ENCODE measurements around the gene TRPM7. TPM values are rescaled to one million over a fixed set of nuclear protein-coding genes. Genes with fewer than 3 reads are reported as not detected.
"Not testable (repeated sequence)": the region's sequence is repeated elsewhere in the genome, so short reads cannot be mapped to it uniquely, and the experiment has no call there.

TRPM7 gene
- total RNA-seq, 1 experiment from 2014 or later, result 40.2 TPM

- no peak for DNase-seq (ENCODE audit: extremely low read depth, low read depth)
Measured at GRCh38 chr15:50590288-50590687, 96.3 kb downstream of the TRPM7 start.

GRCh38 chr15:50577492-50577891 lies 109.1 kb downstream of the TRPM7 start:
- DNase-seq (ENCODE audit: extremely low read depth, low read depth), result no peak

GRCh38 chr15:50576166-50576565 lies 110.4 kb downstream of the TRPM7 start:
- peak; percentile 6 for DNase-seq (ENCODE audit: extremely low read depth, low read depth)

GRCh38 chr15:50573842-50574241 lies 112.8 kb downstream of the TRPM7 start:
- not testable (repeated sequence) for DNase-seq (ENCODE audit: extremely low read depth, low read depth)

DNA sequence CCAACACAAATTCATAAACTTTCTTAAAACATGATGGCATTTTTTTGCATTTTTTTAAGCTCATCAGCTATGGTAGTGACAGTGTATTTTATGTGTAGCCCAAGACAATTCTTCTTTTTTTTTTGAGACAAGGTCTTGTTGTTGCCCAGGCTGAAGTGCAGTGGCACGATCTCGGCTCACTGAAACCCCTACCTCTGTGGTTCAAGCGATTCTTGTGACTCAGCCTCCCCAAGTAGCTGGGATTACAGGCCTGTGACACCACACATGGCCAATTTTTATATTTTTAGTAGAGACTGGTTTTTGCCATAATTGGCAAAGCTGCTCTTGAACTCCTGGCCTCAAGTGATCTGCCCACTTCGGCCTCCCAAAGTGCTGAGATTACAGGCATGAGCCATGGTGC lies 122.8 kb downstream of the TRPM7 start:
- DNase-seq (ENCODE audit: extremely low read depth, low read depth), result no peak

- no peak for DNase-seq (ENCODE audit: extremely low read depth, low read depth)
Measured at GRCh38 chr15:50562735-50563640, 123.6 kb downstream of the TRPM7 start.

GRCh38 chr15:50558012-50558411 lies 128.6 kb downstream of the TRPM7 start:
- no peak for DNase-seq (ENCODE audit: extremely low read depth, low read depth)

DNA sequence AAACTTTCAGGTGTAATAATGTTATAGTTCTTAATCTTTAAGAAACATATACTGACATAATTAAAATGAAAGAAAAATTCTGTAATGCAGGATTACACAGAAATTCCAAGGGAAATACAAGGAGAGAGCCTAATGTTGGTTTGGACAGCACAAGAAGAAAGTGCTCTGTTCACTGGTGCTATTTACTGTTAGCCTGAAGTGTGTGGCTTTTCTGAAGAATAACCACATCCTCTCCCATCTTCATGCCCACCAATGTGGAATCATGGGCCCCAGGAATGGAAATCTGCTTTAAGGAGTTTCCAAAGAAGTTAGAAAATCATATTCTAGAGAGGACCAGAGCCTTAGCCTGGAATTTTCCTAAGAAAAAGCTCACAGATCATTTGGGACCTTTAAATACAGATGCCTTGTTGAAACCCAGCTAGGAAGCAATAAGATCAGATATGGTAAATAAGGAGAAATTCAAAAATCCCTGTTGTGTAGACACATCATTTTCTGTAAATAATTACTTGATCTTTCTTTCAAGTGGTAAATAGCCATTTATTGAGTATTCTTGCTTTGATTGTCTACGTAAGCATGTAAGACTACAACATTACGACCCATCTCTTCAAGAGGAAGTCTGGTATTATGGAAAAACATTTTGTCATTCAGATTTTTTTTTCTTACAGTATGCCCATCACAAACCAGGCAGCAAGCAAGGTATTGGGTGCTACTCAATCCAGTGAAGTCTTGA lies 129.8 kb downstream of the TRPM7 start:
- DNase-seq (ENCODE audit: extremely low read depth, low read depth), result no peak

- DNase-seq (ENCODE audit: extremely low read depth, low read depth), result no peak
Measured at GRCh38 chr15:50552238-50552637, 134.4 kb downstream of the TRPM7 start.

DNA sequence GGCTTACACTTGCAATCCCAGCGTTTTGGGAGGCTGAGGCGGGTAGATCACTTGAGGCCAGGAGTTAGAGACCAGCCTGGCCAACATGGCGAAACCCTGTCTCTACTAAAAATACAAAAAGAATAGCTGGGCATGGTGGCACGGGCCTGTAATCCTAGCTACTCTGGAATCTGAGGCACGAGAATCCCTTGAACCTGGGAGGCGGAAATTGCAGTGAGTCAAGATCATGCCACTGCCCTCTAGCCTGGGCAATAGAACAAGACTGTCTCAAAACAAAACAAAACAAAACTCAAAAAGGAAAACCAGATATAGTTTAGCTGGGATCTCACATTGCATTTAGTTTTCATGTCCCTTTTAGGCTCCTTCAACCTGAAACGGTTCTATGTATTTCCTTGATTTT lies 137.3 kb downstream of the TRPM7 start:
- DNase-seq (ENCODE audit: extremely low read depth, low read depth), result no peak

DNA sequence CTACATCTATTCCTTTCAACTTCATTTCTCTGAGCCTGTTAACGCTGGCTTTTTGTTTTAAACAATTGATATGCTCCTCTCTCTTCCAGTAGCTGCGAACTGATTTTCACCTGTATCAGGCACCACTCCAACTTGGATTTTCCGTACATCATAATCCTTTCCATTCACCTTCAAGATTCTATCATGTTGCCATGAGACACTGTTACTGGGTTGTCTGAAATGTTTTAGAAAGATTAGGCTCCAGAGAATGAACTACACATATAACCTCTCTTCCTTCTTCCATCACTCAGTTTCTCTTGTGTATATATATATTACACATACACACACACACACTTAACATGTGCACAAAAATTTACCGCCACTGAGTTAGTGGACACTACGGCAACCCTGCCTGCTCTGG lies 140.0 kb downstream of the TRPM7 start, which contains the start of gene USP50:
Gene USP50, minus strand, starts transcription at position 101 of the 400 bp plus-strand sequence. CDS start 141 bp downstream, outside the sequence.
- no peak for DNase-seq (ENCODE audit: extremely low read depth, low read depth)

GRCh38 chr15:50544368-50544767 lies 142.2 kb downstream of the TRPM7 start:
- DNase-seq (ENCODE audit: extremely low read depth, low read depth), result no peak

GRCh38 chr15:50543556-50543955 lies 143.0 kb downstream of the TRPM7 start:
- no peak for DNase-seq (ENCODE audit: extremely low read depth, low read depth)

GRCh38 chr15:50542887-50543210 lies 143.7 kb downstream of the TRPM7 start:
- no peak for DNase-seq (ENCODE audit: extremely low read depth, low read depth)

GRCh38 chr15:50531766-50532165 lies 154.8 kb downstream of the TRPM7 start:
- DNase-seq (ENCODE audit: extremely low read depth, low read depth), result no peak

- no peak for DNase-seq (ENCODE audit: extremely low read depth, low read depth)
Measured at GRCh38 chr15:50531163-50531562, 155.4 kb downstream of the TRPM7 start.

- no peak for DNase-seq (ENCODE audit: extremely low read depth, low read depth)
Measured at GRCh38 chr15:50523851-50524251, 162.7 kb downstream of the TRPM7 start.

GRCh38 chr15:50519740-50520425 lies 166.7 kb downstream of the TRPM7 start:
- no peak for DNase-seq (ENCODE audit: extremely low read depth, low read depth)

- no peak for DNase-seq (ENCODE audit: extremely low read depth, low read depth)
Measured at GRCh38 chr15:50513001-50513400, 173.6 kb downstream of the TRPM7 start.

Measured in NCI-H460 (cell line).